HG02588 (cell line): ENCODE results near the gene GNGT2.
"Not testable (repeated sequence)": the region's sequence is repeated elsewhere in the genome, so short reads cannot be mapped to it uniquely, and the experiment has no call there.

Source experiments
- ATAC-seq: cut with Tn5 transposase; IDR thresholded peaks from one replicate; pipeline ENCODE4 v1.9.1; 2021; ENCODE audit warnings: mild to moderate bottlenecking, moderate library complexity; ENCODE audit not compliant: unreplicated experiment

The GNGT2 gene

GRCh38 chr17:49180998-49181635 is 29.3 kb downstream of the GNGT2 start:
- no peak for ATAC-seq

GRCh38 chr17:49180303-49180702 is 30.1 kb downstream of the GNGT2 start:
- no peak for ATAC-seq

GRCh38 chr17:49175978-49176377 is 34.4 kb downstream of the GNGT2 start:
- not testable (repeated sequence) for ATAC-seq

DNA sequence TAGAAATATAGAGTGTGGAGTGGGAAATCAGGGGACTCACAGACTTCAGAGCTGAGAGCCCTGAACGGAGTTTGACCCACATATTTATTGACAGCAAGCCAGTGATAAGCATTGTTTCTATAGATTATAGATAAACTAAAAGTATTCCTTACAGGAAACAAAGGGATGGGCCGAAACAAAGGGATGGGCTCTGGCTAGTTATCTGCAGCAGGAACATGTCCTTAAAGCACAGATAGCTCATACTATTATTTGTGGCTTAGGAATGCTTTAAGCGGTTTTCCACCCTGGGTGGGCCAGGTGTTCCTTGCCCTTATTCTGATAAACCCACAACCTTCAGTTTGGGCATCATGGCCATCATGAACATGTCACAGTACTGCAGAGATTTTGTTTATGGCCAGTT is 39.7 kb downstream of the GNGT2 start:
- not testable (repeated sequence) for ATAC-seq

DNA sequence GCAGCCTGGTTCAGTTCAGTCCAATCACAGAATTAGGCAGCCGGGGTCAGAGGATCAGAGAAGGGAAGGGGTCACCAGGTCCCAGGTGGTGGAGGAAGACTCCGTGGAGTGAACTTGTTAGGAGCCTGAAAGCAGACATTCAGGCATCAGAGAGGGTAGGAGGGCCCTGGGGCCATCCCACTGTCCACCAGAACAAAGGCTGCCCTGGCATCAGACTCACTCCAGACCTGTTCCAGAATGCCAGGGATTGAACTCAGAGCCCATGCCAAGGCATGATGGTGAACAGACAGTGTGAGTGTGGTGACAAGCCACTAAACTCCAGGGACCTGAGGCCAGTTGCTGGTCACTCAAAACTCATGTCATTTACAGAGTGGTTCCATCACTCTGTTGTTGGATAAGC is 40.2 kb downstream of the GNGT2 start:
- no peak for ATAC-seq

DNA sequence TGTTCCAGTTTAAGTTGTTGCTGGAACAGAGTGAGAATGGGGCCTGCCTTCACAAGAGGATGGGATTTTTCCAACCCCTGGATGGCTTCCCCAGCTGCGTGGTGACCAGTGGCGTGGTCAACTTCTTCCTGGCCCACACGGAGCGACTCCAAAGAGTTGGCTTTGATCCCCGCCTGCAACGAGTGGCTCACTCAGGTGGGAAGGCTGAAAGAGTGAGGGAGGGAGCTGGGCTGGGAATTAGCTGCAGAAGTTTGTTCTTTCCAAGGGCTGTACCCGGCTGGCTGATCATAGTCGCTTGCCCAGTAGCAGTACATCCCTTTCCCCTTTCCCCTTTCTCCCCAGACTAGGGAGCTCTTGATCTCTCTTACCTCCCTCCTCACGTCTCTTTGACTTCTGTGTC is 41.7 kb downstream of the GNGT2 start:
- no peak for ATAC-seq

GRCh38 chr17:49165143-49165542 is 45.2 kb downstream of the GNGT2 start:
- ATAC-seq = no peak

DNA sequence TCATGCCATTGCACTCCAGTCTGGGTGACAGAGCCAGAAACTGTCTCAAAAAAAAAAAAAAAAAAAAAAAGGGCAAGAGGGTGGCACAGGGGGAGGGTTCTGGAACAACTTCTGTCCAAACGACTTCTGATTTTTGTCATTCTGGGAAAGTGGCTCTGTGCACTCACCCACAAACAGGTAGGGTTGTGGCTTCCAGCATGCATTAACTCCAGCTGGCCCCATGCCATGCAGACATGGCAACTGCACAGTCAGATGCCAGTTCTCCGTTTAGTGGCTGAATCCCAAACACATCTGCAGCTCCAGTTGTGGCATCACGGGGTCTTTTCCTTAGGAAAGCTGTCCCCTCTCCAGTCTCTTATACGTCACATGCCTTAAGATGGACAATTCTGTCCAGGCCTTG is 47.5 kb downstream of the GNGT2 start:
- ATAC-seq = no peak

GRCh38 chr17:49157784-49158183 is 52.6 kb downstream of the GNGT2 start:
- no peak for ATAC-seq

- no peak for ATAC-seq
These were observed 54.1 kb downstream of the GNGT2 start for GRCh38 chr17:49156256-49156655.
